Erythroblast (primary cell): ENCODE data around the gene CHN2.

Source experiments
- DNase-seq, 2 experiments: peaks; one replicate each; lab custom pipeline; 2025; lab: John Stamatoyannopoulos, UW
- GATA1 ChIP-seq: IDR thresholded peaks from 2 replicates; pipeline ENCODE4 v1.6.1; 2011; ENCODE audit warnings: low read depth, mild to moderate bottlenecking, control low read depth, low read length, moderate library complexity
- POLR2A ChIP-seq: IDR thresholded peaks from 2 replicates; pipeline ENCODE4 v1.6.1; 2011; ENCODE audit warnings: mild to moderate bottlenecking, low read length

Gene CHN2

GRCh38 chr7:29296421-29296820 is 101.8 kb downstream of the CHN2 start:
- no peak for TF ChIP-seq GATA1
- TF ChIP-seq POLR2A: no peak
- DNase-seq: no peak

- TF ChIP-seq GATA1 (no peak), POLR2A (no peak)
- DNase-seq: peak; percentile 9 to 27
These were observed 102.8 kb downstream of the CHN2 start for GRCh38 chr7:29297194-29297890.

- DNase-seq: no peak
- TF ChIP-seq POLR2A: no peak
- no peak for TF ChIP-seq GATA1
These were observed 104.5 kb downstream of the CHN2 start for GRCh38 chr7:29299086-29299485.

GRCh38 chr7:29300026-29300480 is 105.5 kb downstream of the CHN2 start:
- no peak for TF ChIP-seq GATA1
- no peak for DNase-seq

- TF ChIP-seq GATA1: no peak
- no peak for TF ChIP-seq POLR2A
- DNase-seq: no peak
These were observed 106.1 kb downstream of the CHN2 start for GRCh38 chr7:29300649-29301048.

- DNase-seq: no peak
- no peak for TF ChIP-seq POLR2A
- TF ChIP-seq GATA1: no peak
These were observed 108.3 kb downstream of the CHN2 start for GRCh38 chr7:29302666-29303395.

GRCh38 chr7:29304756-29305155 is 110.2 kb downstream of the CHN2 start:
- no peak for DNase-seq
- TF ChIP-seq POLR2A (no peak), GATA1 (no peak)

- DNase-seq: no peak
- no peak for TF ChIP-seq POLR2A
- no peak for TF ChIP-seq GATA1
These were observed 111.9 kb downstream of the CHN2 start for GRCh38 chr7:29306319-29306991.

- no peak for DNase-seq
- TF ChIP-seq POLR2A (no peak), GATA1 (no peak)
These were observed 113.8 kb downstream of the CHN2 start for GRCh38 chr7:29308424-29308823.

- DNase-seq: peak in 1 of 2 experiments; percentile 1
- TF ChIP-seq GATA1 (no peak), POLR2A (no peak)
These were observed 114.7 kb downstream of the CHN2 start for GRCh38 chr7:29309041-29309854.

- TF ChIP-seq POLR2A (no peak), GATA1 (no peak)
- no peak for DNase-seq
These were observed 116.0 kb downstream of the CHN2 start for GRCh38 chr7:29310625-29311024.

GRCh38 chr7:29311314-29311713 is 116.7 kb downstream of the CHN2 start:
- TF ChIP-seq GATA1: no peak
- no peak for TF ChIP-seq POLR2A
- no peak for DNase-seq

- no peak for DNase-seq
- TF ChIP-seq GATA1 (no peak), POLR2A (no peak)
These were observed 119.6 kb downstream of the CHN2 start for GRCh38 chr7:29314148-29314547.
